ENCODE data around the gene ETV1. TPM values are rescaled to one million over a fixed set of nuclear protein-coding genes. Genes with fewer than 3 reads are reported as not detected.

ETV1 gene
- total and polyA plus RNA-seq, 9 of the 15 experiments (the other 6 are each of a cell fraction or from before 2014, with no cell fraction given) = 7.2 to 27.4 (median 14.0) TPM

DNA sequence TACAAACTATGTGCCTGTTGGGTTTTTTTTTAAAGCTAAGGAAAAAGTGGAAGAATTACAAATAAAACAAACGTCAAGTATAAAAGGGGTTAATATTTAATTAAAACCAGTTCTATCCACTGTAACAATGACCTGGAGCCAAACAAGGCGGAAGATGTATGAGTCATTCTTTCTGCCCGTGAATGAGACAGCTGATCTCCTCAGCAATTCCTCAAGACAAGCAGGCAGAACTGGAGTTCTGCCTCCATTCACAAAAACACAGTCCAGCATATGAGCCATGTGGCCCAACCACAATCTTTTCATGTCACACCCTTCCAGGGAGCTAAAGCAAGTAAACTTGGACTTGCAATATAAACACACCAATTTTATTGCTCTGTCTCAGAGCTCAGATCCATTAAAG lies 8.4 kb downstream of the ETV1 start (continued):
- TF ChIP-seq SLC30A9 (CRISPR knock-in tag; IDR thresholded peaks at IDR 0.05) = no peak
- TF ChIP-seq, protein P1, sequence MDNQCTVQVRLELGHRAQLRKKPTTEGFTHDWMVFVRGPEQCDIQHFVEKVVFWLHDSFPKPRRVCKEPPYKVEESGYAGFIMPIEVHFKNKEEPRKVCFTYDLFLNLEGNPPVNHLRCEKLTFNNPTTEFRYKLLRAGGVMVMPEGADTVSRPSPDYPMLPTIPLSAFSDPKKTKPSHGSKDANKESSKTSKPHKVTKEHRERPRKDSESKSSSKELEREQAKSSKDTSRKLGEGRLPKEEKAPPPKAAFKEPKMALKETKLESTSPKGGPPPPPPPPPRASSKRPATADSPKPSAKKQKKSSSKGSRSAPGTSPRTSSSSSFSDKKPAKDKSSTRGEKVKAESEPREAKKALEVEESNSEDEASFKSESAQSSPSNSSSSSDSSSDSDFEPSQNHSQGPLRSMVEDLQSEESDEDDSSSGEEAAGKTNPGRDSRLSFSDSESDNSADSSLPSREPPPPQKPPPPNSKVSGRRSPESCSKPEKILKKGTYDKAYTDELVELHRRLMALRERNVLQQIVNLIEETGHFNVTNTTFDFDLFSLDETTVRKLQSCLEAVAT (IDR thresholded peaks at IDR 0.05) = peak; percentile 66 to 67; a peak in 2 of 4 replicates
- peak; percentile 94 for TF ChIP-seq JUN (IDR thresholded peaks at IDR 0.05; ENCODE audit: borderline replicate concordance, low read depth, low read length)
- TF ChIP-seq JUN (CRISPR knock-in tag; IDR thresholded peaks at IDR 0.05; ENCODE audit: borderline replicate concordance) = no peak
- TF ChIP-seq, protein P2, sequence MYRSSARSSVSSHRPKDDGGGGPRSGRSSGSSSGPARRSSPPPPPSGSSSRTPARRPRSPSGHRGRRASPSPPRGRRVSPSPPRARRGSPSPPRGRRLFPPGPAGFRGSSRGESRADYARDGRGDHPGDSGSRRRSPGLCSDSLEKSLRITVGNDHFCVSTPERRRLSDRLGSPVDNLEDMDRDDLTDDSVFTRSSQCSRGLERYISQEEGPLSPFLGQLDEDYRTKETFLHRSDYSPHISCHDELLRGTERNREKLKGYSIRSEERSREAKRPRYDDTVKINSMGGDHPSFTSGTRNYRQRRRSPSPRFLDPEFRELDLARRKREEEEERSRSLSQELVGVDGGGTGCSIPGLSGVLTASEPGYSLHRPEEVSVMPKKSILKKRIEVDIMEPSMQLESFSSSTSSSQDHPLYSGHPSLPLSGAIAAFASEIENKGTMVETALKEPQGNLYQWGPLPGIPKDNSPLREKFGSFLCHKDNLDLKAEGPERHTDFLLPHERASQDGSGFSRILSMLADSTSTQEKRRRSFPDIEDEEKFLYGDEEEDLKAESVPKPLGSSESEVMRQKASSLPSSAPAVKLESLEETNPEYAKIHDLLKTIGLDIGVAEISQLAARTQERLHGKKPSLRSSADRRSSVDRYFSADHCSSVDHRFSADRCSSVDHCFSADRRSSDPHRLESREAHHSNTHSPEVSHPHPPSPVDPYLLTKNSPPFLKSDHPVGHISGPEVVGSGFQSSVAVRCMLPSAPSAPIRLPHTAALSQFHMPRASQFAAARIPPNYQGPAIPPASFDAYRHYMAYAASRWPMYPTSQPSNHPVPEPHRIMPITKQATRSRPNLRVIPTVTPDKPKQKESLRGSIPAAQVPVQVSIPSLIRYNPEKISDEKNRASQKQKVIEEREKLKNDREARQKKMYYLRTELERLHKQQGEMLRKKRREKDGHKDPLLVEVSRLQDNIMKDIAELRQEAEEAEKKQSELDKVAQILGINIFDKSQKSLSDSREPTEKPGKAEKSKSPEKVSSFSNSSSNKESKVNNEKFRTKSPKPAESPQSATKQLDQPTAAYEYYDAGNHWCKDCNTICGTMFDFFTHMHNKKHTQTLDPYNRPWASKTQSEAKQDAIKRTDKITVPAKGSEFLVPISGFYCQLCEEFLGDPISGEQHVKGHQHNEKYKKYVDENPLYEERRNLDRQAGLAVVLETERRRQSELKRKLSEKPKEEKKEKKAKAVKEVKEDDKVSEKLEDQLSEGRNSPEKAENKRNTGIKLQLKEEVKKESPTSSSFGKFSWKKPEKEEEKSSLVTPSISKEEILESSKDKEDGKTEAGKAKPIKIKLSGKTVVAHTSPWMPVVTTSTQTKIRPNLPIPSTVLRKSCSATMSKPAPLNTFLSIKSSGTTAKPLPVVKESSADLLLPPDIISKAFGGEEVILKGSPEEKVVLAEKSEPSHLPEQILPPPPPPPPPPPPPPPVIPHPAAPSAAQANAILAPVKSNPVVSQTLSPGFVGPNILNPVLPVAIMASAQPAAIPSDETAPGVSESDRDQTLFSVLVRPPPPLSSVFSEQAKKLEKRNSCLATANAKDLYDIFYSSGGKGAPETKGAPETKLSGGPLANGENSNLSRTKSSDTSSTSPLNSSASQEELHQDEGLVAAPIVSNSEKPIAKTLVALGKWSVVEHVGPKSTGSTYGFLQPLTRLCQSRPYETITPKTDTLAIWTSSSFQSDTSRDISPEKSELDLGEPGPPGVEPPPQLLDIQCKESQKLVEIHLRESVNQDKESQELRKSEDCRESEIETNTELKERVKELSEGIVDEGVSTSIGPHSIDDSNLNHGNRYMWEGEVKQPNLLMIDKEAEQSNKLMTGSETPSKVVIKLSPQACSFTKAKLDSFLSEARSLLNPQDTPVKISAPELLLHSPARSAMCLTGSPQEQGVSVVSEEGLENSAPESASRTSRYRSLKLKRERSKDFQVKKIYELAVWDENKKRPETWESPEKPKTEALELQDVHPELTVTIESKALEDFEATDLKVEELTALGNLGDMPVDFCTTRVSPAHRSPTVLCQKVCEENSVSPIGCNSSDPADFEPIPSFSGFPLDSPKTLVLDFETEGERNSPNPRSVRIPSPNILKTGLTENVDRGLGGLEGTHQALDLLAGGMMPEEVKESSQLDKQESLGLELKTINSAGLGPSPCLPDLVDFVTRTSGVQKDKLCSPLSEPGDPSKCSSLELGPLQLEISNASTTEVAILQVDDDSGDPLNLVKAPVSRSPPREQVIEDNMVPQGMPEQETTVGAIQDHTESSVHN (IDR thresholded peaks at IDR 0.05; ENCODE audit: borderline replicate concordance in 1 of 2, low read depth in 1 of 2) = peak in 1 of 2 experiments; percentile 95; a peak in 2 of 4 replicates
- TF ChIP-seq CXXC5 (CRISPR knock-in tag; IDR thresholded peaks at IDR 0.05) = peak; percentile 55
- TF ChIP-seq ZNF134 (CRISPR knock-in tag; conservative IDR thresholded peaks at IDR 0.05) = no peak
- no peak for TF ChIP-seq ZNF184 (CRISPR knock-in tag; IDR thresholded peaks at IDR 0.05)
- TF ChIP-seq ZNF507 (tag; conservative IDR thresholded peaks at IDR 0.05) = no peak
- TF ChIP-seq ZNF212 (CRISPR knock-in tag; IDR thresholded peaks at IDR 0.05) = no peak
